ENCODE results near the gene PLXDC2.

DNA sequence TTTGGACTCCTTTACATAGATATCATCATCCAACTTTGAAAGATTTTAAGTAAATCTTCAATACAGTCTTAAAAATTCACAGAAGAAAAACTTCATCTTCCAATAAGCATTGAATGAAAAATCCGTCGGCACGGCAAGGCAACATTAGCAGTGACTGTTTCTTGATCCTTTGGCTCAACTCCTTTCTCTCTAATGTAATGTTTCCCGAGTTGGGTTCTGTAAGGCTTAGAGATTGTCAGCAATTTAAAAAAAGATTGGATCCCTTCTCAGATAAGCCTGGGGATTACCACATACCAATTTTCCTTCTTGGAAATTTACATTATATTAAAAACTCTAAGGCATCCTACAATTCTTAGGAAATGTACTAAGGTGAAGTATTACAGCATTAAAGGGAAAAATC is 291.8 kb downstream of the PLXDC2 start:
- TF ChIP-seq TAF1 (IDR thresholded peaks at IDR 0.05; ENCODE audit: low read depth, low read length) (no peak), POLR2A (IDR thresholded peaks at IDR 0.05; ENCODE audit: low read depth, low read length) (no peak), POLR2AphosphoS5 (IDR thresholded peaks at IDR 0.05; ENCODE audit: low read depth, low read length) (no peak), PAX5 (IDR thresholded peaks at IDR 0.05; ENCODE audit: insufficient read depth, low read length, severe bottlenecking) (no peak), SPI1 (IDR thresholded peaks at IDR 0.05; ENCODE audit: low read depth, low read length) (no peak)
